ENCODE results near the gene XDH.

- no peak for TF ChIP-seq CTCF (conservative IDR thresholded peaks at IDR 0.05 in 1 of 2, IDR thresholded peaks at IDR 0.05 in 1 of 2; ENCODE audit: extremely low read depth in 1 of 2, insufficient read depth in 1 of 2, low read depth in 1 of 2, low read length in 2 of 2)
- no peak for TF ChIP-seq EZH2 (IDR thresholded peaks at IDR 0.05; ENCODE audit: borderline replicate concordance, low read length)
These were observed 117.8 kb downstream of the XDH start for GRCh38 chr2:31296641-31297287.
